Lower leg skin (tissue), 4 donors: Measurements from ENCODE around the gene APPL1. TPM values are rescaled to one million over a fixed set of nuclear protein-coding genes. Genes with fewer than 3 reads are reported as not detected.
"Not testable (repeated sequence)": the region's sequence is repeated elsewhere in the genome, so short reads cannot be mapped to it uniquely, and the experiment has no call there.

Source experiments
- DNase-seq, 2 donors: peaks; one replicate each; pipeline ENCODE4 v3.0.0-alpha.2; 2019; ENCODE audit warnings: low spot score in 2 of 2
- H3K4me3 ChIP-seq: fragments of 200-600 bp; sonication (generic); 2 replicates; pipeline ENCODE4 v1.5.1; 2017; ENCODE audit warnings: mild to moderate bottlenecking, low read depth; ENCODE audit not compliant: poor library complexity, severe bottlenecking
- CTCF ChIP-seq, 3 donors: fragments of 450-650 bp; IDR thresholded peaks; one replicate each; pipeline ENCODE4 v1.5.1; 2016; ENCODE audit warnings: antibody characterized with exemption in 3 of 3, mild to moderate bottlenecking in 3 of 3, moderate library complexity in 2 of 3
- POLR2A ChIP-seq, 2 donors: fragments of 450-650 bp; IDR thresholded peaks; one replicate each; pipeline ENCODE4 v1.6.1; 2016 to 2017; ENCODE audit warnings: antibody characterized with exemption in 2 of 2, mild to moderate bottlenecking in 1 of 2, moderate library complexity in 1 of 2
- WGBS, 2 donors: methylation state at CpG; one replicate each; pipeline ENCODE4 v1.1.5; 2018; 5-methylcytosine and 5-hydroxymethylcytosine counted together
- intact Hi-C: fragments of 100-400 bp; cut with DNase I; formaldehyde crosslinking; loops from one replicate; pipeline ENCODE4 v1.15.0; 2023; ENCODE audit warnings: low total_unique reads
- total RNA-seq, 4 donors: library from RNA; depleted of rRNA; stranded (reverse); fragments of >200 nt; gene quantifications; one replicate each; pipeline ENCODE4 v1.1.0, GENCODE V29; 2016

Gene APPL1
- total RNA-seq, 4 donors from 2014 or later = 41.8 to 49.0 (median 44.5) TPM

GRCh38 chr3:57288403-57288802 lies 60.9 kb downstream of the APPL1 start:
- WGBS, 2 donors = 84 to 85% methylated on average over 9 of the region's 9 CpGs
- no peak for DNase-seq
- intact Hi-C loops = no loop called here

GRCh38 chr3:57292159-57292896 lies 64.8 kb downstream of the APPL1 start, which contains the start of gene ASB14:
Gene ASB14, minus strand, starts transcription at chr3:57292685. Its CDS starts 652 bp downstream, at chr3:57292033.
- H3K4me3 ChIP-seq = no peak within 1 kb of the TSS
- TF ChIP-seq CTCF (IDR thresholded peaks at IDR 0.05) (no peak), POLR2A (IDR thresholded peaks at IDR 0.05) (no peak)
- intact Hi-C loops = no loop called here
- WGBS, 2 donors = 88 to 91% methylated on average over 1 of the region's 1 CpG
- DNase-seq = no peak

More at GRCh38 chr3:57288403-57288802, 60.9 kb downstream of the APPL1 start:
- H3K4me3 ChIP-seq = no peak overlapping the region
- TF ChIP-seq POLR2A (IDR thresholded peaks at IDR 0.05) (no peak), CTCF (IDR thresholded peaks at IDR 0.05) (no peak)

GRCh38 chr3:57292897-57293526 lies 65.5 kb downstream of the APPL1 start:
- 90 to 91% methylated on average over 4 of the region's 4 CpGs for WGBS, 2 donors
- DNase-seq = no peak
- H3K4me3 ChIP-seq = no peak overlapping the region
- TF ChIP-seq POLR2A (IDR thresholded peaks at IDR 0.05) (no peak), CTCF (IDR thresholded peaks at IDR 0.05) (no peak)
- intact Hi-C loops = no loop called here

DNA sequence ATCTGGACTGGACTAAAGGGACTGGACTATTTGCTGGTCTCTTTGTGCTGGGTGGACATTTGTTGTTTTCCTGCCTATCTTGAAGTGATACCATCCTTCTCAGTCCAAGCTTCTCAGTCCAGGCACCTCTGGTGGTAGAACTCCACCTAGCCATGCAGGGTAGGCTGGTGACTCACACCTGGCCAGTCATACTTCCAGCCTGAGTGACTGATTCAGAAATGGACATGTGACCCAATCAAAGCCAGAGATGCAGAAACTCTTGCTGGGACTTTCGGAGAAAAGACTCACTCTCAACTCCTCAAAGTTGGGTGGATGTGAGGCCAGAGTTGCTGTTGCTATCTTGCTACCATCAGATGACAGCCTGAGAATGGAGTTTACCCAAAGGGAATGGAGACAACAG lies 70.5 kb downstream of the APPL1 start:
- H3K4me3 ChIP-seq = no peak overlapping the region
- no peak for TF ChIP-seq CTCF (IDR thresholded peaks at IDR 0.05)
- intact Hi-C loops = no loop called here
- 83 to 88% methylated on average over 1 of the region's 1 CpG for WGBS, 2 donors
- no peak for DNase-seq

- WGBS, 2 donors = 93 to 97% methylated on average over 7 of the region's 7 CpGs
- H3K4me3 ChIP-seq, intact Hi-C loops, DNase-seq: not testable (repeated sequence)
Observed at GRCh38 chr3:57303520-57303919, 76.0 kb downstream of the APPL1 start.

DNA sequence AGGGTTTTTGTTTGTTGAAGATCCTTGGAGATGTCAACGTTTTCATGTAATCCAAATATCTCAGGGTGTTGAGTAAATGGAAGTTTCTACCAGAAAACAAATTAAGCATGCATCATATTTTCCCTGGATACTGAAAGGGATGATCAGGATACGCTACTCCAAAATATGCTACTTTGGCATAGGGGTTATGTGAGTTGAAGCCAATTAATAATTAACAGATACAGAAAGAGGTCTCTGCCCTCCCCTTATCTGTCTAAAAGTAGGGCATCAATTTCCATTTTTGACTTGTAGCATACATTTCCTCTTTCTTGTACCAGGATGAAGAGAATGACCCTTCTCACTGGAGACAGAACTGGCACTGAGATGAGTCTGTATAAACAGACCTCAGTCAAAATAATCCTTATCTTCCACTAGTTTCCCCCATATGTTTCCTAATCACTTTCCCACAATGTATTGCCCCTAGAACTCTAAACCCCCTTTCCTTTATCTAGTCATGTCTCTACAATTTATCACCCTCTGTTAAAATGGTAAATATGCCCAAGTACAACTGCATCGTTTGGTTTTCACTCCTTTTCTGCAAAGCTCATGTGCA lies 82.3 kb downstream of the APPL1 start:
- intact Hi-C loops = no loop called here
- no peak overlapping the region for H3K4me3 ChIP-seq
- DNase-seq = no peak
- TF ChIP-seq CTCF (IDR thresholded peaks at IDR 0.05) (no peak), POLR2A (IDR thresholded peaks at IDR 0.05) (no peak)
- 54 to 55% methylated on average over 3 of the region's 3 CpGs for WGBS, 2 donors
